K562 (cell line): Measurements from ENCODE around the gene ZMYND8. TPM values are rescaled to one million over a fixed set of nuclear protein-coding genes. Genes with fewer than 3 reads are reported as not detected.
"Not testable (repeated sequence)": the region's sequence is repeated elsewhere in the genome, so short reads cannot be mapped to it uniquely, and the experiment has no call there.

Experiments
- ATAC-seq: fragments of 200-7000 bp; cut with Tn5 transposase; 3 replicates; pipeline ENCODE4 v1.9.1; 2020; ENCODE audit warnings: moderate library complexity
- BruUV-seq: library from RNA; stranded (reverse); fragments of 400-500 nt; replicated peaks from 2 replicates; lab custom pipeline; 2021; lab: Mats Ljungman, UMichigan
- CTCF ChIA-PET: fragments of 300-600 bp; formaldehyde crosslinking; extraction: SDS; loops from one replicate; lab custom pipeline; 2021; ENCODE audit warnings: low intra/inter-chr PET ratio; lab: Yijun Ruan, JAX
- POLR2A ChIA-PET: fragments of 300-600, 350-650 bp; sonication (Branson Sonifier 250); formaldehyde crosslinking; extraction: SDS; loops from one replicate; lab custom pipeline; 2021; ENCODE audit warnings: antibody characterized with exemption, inconsistent platforms; lab: Yijun Ruan, JAX
- DNase-seq, 4 experiments: peaks; one replicate each; pipeline versions ENCODE4 v3.0.0 to v3.0.0-alpha.2; 2011 to 2018; ENCODE audit warnings: low spot score in 3 of 4, mixed read lengths in 3 of 4; ENCODE audit errors: extremely low read depth in 1 of 4
- FAIRE-seq: peaks from 2 replicates; lab custom pipeline; 2011; peaks lifted over from hg19 to GRCh38; lab: Jason Lieb, UNC
- H2AFZ ChIP-seq: 2 replicates; pipeline ENCODE4 v1.6.0; 2011; ENCODE audit warnings: low read depth, low read length, control low read depth, inconsistent platforms
- H3K27ac ChIP-seq: fragments of 200-600 bp; 3 replicates; pipeline ENCODE4 v1.8.0; 2011; ENCODE audit warnings: low read depth, mild to moderate bottlenecking, control low read depth, inconsistent platforms, low read length, moderate library complexity, mixed read lengths; ENCODE audit errors: extremely low read depth
- H3K27me3 ChIP-seq, 2 experiments: fragments of 300-600 bp in 1 of 2; 2 replicates in 1 of 2; 3 replicates in 1 of 2; pipeline versions ENCODE4 v1.6.0 to v1.8.0; 2011; ENCODE audit warnings: inconsistent platforms in 2 of 2, low read length in 2 of 2, mild to moderate bottlenecking in 1 of 2, mixed read lengths in 1 of 2, moderate library complexity in 1 of 2; ENCODE audit not compliant: control insufficient read depth in 2 of 2, insufficient read depth in 2 of 2
- H3K36me3 ChIP-seq: fragments of 300-600 bp; 3 replicates; pipeline ENCODE4 v1.8.0; 2011; ENCODE audit warnings: mild to moderate bottlenecking, low read length, inconsistent platforms; ENCODE audit not compliant: control insufficient read depth, insufficient read depth
- H3K4me1 ChIP-seq, 2 experiments: fragments of 200-600 bp in 1 of 2; replicated peaks in 1 of 2; 2 replicates in 1 of 2; 3 replicates in 1 of 2; pipeline versions ENCODE4 v1.5.1 to v1.8.0; 2011; ENCODE audit warnings: inconsistent platforms in 2 of 2, low read length in 2 of 2, mild to moderate bottlenecking in 1 of 2, mixed read lengths in 1 of 2, moderate library complexity in 1 of 2; ENCODE audit not compliant: control insufficient read depth in 2 of 2, insufficient read depth in 2 of 2
- H3K4me2 ChIP-seq: 2 replicates; pipeline ENCODE4 v1.6.1; 2011; ENCODE audit warnings: low read length, control low read depth, inconsistent platforms, mixed read lengths; ENCODE audit not compliant: insufficient read depth
- H3K4me3 ChIP-seq: fragments of 200-600 bp; sonication (generic), shearing (Covaris generic); 2 replicates; pipeline ENCODE4 v1.5.1; 2016; ENCODE audit warnings: control low read depth, inconsistent platforms
- H3K79me2 ChIP-seq: fragments of 200-600 bp; 3 replicates; pipeline ENCODE4 v1.8.0; 2011; ENCODE audit warnings: low read length, inconsistent platforms; ENCODE audit not compliant: control insufficient read depth, insufficient read depth
- H3K9ac ChIP-seq, 2 experiments: 2 replicates each; pipeline versions ENCODE4 v1.6.0 to v1.6.1; 2011; ENCODE audit warnings: low read depth in 2 of 2, low read length in 2 of 2, control low read depth in 1 of 2, inconsistent platforms in 1 of 2, mild to moderate bottlenecking in 1 of 2, mixed read lengths in 1 of 2; ENCODE audit not compliant: insufficient read depth in 1 of 2
- H3K9me1 ChIP-seq: one replicate; pipeline ENCODE4 v1.6.0; 2011; ENCODE audit warnings: inconsistent platforms, mild to moderate bottlenecking, low read length, moderate library complexity; ENCODE audit not compliant: control insufficient read depth, insufficient read depth
- H3K9me3 ChIP-seq: replicated peaks from 2 replicates; pipeline ENCODE4 v1.5.1; 2011; ENCODE audit warnings: low read depth, low read length, inconsistent platforms; ENCODE audit not compliant: control insufficient read depth, insufficient read depth
- H4K20me1 ChIP-seq: replicated peaks from 2 replicates; pipeline ENCODE4 v1.6.1; 2011; ENCODE audit warnings: low read length, inconsistent platforms, mixed read lengths; ENCODE audit not compliant: control insufficient read depth, insufficient read depth
- WGBS: fragments of 100-300 bp; shearing (Covaris generic); methylation state at CpG from one replicate; pipeline ENCODE4 v1.1.6; 2016; ENCODE audit warnings: low coverage, mixed read lengths; ENCODE audit not compliant: insufficient coverage; ENCODE audit errors: missing lambda C conversion rate; 5-methylcytosine and 5-hydroxymethylcytosine counted together
- in situ Hi-C: fragments of 300-500 bp; cut with MboI; formaldehyde crosslinking; loops from 4 replicates; pipeline ENCODE4 v1.15.0; 2018; ENCODE audit warnings: inconsistent platforms, mixed read lengths
- intact Hi-C: fragments of 100-400 bp; cut with micrococcal nuclease; formaldehyde crosslinking; loops from 2 replicates; pipeline ENCODE4 v1.14.2; 2022
- polyA plus RNA-seq, 8 experiments: library from polyadenylated mRNA; depleted of rRNA in 4 of 8; stranded (reverse) in 5 of 8; unstranded in 3 of 8; fragments of >200 nt; fragmentation: Nextera tagmentation in 2 of 8; fragmentation: Illumina TruSeq in 1 of 8; extraction: Ambion mirVana in 2 of 8; extraction: Trizol in 1 of 8; gene quantifications; 2 replicates each; pipeline versions ENCODE4 v1.2.1 to v1.2.3, GENCODE V29; 2011 to 2014; ENCODE audit warnings: inconsistent platforms in 1 of 8, missing spikeins in 1 of 8
- total RNA-seq, 7 experiments: library from RNA; depleted of rRNA in 6 of 7; stranded (reverse); fragments of >200 nt in 6 of 7; fragmentation: Illumina TruSeq in 2 of 7; extraction: Trizol in 2 of 7; gene quantifications; 2 replicates each; pipeline versions ENCODE4 v1.2.1 to v1.2.3, GENCODE V29; 2011 to 2021; ENCODE audit warnings: low replicate concordance in 1 of 7
- TF ChIP-seq, protein P1 (sequence below), 3 experiments: fragments of 200-800 bp in 1 of 3; fragments of 250-450 bp in 1 of 3; fragments of 450-650 bp in 1 of 3; sonication (Bioruptor Pico) in 1 of 3; sonication (Bioruptor generic) in 1 of 3; formaldehyde crosslinking in 1 of 3; IDR thresholded peaks; 2 replicates each; pipeline versions ENCODE4 v1.6.1 to v1.8.0; 2016 to 2022; ENCODE audit warnings: mild to moderate bottlenecking in 2 of 3, missing genetic modification characterization in 2 of 3, missing compliant biosample characterization in 1 of 3, moderate library complexity in 1 of 3

ZMYND8 gene
- total and polyA plus RNA-seq, 9 of the 15 experiments (the other 6 are each of a cell fraction or from before 2014, with no cell fraction given), result 31.8 to 148 (median 71.9) TPM

DNA sequence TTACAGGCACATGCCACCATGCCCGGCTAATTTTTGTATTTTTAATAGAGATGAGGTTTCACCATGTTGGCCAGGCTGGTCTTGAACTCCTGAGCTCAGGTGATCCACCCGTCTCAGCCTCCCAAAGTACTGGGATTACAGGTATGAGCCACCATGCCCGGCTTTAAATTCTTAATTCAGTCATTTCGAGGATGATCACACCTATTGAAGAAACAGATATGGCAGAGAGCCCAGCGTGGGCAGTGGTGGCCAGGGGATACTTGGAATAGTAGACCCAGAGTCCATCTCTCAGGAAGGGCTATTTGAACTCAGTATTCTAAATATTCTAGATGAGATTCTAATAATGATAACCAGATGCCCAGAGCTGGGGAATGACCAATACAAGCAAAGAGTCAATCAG is 180.3 kb downstream of the ZMYND8 start:
- in situ Hi-C loops, DNase-seq: not testable (repeated sequence)
- 0% methylated on average over 4 of the region's 5 CpGs for WGBS

More for the DNA sequence above, 180.3 kb downstream of the ZMYND8 start:
- H3K4me3 ChIP-seq, H4K20me1 ChIP-seq, H2AFZ ChIP-seq, H3K27ac ChIP-seq, H3K36me3 ChIP-seq, intact Hi-C loops, CTCF ChIA-PET, ATAC-seq, BruUV-seq, H3K79me2 ChIP-seq, FAIRE-seq: not testable (repeated sequence)
- peaks cover 24 to 40% of the 10 kb centered on the region in 2 experiments; a peak in 4 of 5 replicates for H3K27me3 ChIP-seq
- TF ChIP-seq, protein P1, sequence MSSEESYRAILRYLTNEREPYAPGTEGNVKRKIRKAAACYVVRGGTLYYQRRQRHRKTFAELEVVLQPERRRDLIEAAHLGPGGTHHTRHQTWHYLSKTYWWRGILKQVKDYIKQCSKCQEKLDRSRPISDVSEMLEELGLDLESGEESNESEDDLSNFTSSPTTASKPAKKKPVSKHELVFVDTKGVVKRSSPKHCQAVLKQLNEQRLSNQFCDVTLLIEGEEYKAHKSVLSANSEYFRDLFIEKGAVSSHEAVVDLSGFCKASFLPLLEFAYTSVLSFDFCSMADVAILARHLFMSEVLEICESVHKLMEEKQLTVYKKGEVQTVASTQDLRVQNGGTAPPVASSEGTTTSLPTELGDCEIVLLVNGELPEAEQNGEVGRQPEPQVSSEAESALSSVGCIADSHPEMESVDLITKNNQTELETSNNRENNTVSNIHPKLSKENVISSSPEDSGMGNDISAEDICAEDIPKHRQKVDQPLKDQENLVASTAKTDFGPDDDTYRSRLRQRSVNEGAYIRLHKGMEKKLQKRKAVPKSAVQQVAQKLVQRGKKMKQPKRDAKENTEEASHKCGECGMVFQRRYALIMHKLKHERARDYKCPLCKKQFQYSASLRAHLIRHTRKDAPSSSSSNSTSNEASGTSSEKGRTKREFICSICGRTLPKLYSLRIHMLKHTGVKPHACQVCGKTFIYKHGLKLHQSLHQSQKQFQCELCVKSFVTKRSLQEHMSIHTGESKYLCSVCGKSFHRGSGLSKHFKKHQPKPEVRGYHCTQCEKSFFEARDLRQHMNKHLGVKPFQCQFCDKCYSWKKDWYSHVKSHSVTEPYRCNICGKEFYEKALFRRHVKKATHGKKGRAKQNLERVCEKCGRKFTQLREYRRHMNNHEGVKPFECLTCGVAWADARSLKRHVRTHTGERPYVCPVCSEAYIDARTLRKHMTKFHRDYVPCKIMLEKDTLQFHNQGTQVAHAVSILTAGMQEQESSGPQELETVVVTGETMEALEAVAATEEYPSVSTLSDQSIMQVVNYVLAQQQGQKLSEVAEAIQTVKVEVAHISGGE (CRISPR knock-in tag; IDR thresholded peaks at IDR 0.05), result peak in 1 of 3 experiments; percentile 82; a peak in 2 of 6 replicates
- TF ChIP-seq, all 486 proteins: peak for 1; not testable (repeated sequence) for 485
- H3K9me3 ChIP-seq, H3K9me1 ChIP-seq, H3K4me2 ChIP-seq, H3K9ac ChIP-seq, H3K4me1 ChIP-seq: not testable (repeated sequence)
- POLR2A ChIA-PET, result interaction anchor here (0.7 to 1.3 kb wide), 2 partner anchors 13 to 22 kb away, joined by 3 read pairs; no protein-coding TSS in a partner anchor
